GM19023 (cell line): ENCODE data around the gene PRMT2.
"Not testable (repeated sequence)": the region's sequence is repeated elsewhere in the genome, so short reads cannot be mapped to it uniquely, and the experiment has no call there.

Experiments used
- ATAC-seq: cut with Tn5 transposase; IDR thresholded peaks from one replicate; pipeline ENCODE4 v1.9.1; 2021; ENCODE audit warnings: mild to moderate bottlenecking, moderate library complexity; ENCODE audit not compliant: unreplicated experiment

The PRMT2 gene

DNA sequence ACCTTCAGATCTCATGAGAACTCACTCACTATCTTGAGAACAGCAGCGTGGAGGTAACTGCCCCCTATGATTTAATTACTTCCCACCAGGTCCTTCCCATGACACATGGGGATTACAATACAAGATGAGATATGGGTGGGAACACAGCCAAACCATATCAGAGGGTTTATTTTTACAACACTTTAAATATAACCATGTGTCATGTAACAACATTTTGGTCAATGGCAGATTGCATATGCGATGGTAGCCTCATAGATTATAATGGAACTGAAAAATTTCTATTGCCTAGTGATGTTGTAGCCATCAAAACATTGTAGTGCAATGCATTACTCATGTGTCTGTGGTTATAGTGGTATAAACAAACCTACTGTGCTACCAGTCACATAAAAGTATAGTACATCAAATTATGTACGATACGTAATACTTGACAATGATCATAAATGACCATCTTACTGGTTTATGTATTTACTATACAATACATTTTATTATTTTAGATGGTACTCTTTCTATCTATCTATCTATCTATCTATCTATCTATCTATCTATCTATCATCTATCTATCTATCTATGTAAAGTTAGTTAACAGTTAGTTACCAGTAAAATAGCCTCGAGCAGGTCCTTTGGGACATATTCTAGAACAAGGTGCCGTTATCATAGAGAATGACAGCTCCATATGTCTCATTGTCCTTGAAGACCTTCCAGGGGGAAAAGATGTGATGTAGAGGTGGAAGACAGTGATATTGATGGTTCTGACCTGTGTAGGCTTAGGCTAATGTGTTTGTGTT, 18.0 kb upstream of the PRMT2 start:
- ATAC-seq, result no peak

- no peak for ATAC-seq
These were observed 16.6 kb upstream of the PRMT2 start for GRCh38 chr21:46618738-46619379.

- no peak for ATAC-seq
These were observed 15.6 kb upstream of the PRMT2 start for GRCh38 chr21:46619846-46620245.

DNA sequence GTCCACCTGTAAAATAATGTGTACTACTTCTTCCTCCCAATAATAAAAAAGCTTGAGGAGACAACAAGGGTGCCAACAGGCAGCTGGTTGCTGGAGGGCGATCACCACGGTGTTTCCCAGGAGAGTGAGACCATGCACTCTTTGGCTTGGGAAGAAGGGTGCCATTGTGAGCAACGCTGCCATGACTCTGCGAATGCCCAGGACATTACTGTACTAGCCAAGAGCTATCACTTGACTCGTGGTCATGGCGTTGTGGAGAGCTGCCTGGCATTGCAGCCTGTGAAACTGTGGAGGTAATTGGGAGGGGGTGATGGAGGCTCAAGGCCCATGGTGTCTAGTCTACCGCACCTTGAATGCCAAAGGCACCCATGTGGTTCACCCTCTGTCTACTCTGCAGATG, 14.6 kb upstream of the PRMT2 start:
- no peak for ATAC-seq

DNA sequence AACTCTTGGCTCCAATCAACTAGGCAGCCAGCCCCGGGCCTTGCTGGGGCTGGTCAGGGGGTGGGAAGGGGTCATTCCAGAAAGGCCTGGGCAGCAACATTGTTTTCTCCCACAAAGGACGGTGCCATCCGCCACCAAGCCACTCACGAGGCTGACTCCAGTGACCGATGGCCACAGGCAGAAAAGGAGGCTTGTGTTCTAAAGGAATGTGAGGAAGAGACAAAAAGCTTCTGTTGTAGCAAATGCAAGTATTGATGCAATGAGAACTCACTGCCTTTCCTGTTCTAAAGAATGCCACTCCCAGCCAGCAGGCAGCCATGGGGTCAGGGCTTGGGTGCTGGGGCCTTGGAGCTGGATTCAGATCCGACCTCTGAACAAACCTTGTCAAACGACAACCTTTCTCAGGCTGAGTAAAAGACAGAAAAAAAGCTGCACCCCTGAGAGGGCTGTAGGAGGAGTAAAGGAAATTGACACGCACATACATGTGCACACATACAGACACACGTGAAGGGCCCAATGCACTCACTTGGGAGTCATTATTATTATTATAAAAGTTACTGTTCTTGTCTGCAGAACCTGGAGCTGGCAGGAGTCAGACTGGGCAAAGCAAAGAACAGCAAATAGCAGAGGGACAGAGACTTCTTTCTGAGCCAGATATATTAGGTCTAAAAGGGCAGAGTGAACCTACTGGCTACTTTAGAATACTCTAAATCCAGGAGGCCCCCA, 13.9 kb upstream of the PRMT2 start:
- no peak for ATAC-seq

DNA sequence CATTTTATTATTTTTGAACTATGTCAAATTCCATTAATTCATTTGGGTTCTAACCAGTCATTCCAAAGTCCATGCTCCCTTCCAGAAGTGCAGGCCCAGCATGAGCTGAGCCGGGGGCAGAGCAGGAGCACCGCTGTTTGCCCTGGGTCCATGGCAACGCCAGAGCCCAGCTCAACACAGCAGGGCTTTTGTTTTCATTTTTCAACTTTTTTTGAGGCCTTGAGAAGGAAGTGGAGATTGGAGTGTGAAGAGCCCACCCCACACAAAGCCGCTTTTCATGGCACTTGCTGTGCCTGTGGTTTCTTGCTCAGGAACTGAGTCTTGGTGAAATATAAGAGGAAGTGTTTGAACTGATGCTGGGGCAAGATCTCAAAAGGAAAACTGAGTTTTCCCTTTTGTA, 13.2 kb upstream of the PRMT2 start:
- ATAC-seq, result no peak

GRCh38 chr21:46624050-46624449, 11.4 kb upstream of the PRMT2 start:
- no peak for ATAC-seq

DNA sequence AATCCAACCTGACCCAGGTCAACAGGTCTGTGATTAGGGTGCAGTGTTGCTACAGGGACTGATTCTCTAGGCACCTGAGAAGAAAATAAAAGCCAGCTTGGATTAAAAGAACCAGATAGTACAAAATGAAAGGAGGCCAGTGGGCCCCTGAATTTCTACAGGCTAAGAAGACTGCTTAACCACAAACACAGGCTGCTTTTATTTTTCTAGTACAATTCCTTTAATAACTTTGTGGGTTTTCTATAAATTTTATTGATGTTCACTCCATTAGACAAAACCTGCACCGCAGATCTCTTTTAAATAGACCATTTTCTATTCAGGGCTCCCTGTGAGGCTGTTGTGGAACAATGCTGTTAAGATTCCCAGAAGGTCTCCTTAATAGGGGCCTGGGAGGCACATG, 9.7 kb upstream of the PRMT2 start:
- ATAC-seq, result no peak

DNA sequence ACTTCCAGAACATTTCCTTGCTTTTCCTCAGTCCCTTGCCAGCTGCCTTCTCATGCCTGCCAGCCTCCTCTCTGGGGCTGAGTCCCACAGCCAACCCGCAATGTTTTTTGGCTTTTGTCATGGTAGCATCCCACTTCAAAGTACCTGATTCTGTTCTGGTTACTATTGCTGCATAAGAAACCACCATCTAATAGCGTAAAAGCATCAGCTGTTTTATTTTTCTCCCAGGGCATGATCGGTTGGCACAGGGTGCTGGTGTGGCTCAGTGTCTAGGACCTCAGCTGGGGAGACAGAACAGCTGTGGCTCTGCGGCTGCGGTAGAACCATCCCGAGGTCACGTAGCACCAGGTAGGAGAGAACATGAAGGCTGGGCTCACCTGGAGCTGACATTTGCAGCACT, 8.9 kb upstream of the PRMT2 start:
- no peak for ATAC-seq

DNA sequence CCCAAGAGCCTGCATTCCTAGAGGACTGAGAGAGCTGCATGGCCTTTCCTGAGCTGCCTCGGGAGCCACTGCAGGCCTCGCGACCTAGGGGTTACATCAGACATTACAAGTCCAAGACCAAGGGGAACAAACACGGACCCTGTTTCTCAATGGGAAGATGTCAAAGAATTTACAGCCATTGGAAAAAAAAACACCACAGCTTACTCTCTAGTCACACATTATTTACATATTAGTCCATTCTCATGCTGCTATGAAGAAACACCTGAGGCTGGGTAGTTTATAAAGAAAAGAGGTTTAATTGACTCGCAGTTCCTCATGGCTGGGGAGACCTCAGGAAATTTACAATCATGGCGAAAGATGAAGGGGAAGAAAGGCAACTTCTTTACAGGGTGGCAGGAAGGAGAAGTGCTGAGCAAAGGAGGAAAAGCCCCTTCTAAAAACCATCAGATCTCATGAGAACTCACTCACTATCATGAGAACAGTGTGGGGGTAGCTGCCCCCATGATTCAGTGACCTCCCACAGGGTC, 8.4 kb upstream of the PRMT2 start:
- ATAC-seq, result no peak

DNA sequence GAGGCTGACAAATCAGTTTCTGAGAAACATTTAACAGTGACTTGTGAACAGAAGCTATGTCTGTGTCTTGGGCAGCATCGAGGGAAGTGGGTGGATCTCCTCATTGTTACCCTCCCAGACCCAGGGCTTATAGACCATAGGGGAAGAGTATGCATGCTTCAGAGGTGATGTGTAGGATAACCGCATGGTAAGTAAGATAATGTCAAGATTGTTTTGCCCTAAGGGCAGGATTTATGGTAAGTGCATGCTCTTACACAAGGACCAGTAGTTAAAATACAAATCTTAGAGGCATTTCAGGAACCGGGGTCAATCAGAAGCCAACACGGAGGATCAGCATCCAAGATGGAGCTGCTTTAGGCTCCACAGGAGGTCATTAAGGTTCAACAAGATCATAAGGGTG, 7.7 kb upstream of the PRMT2 start:
- ATAC-seq, result no peak

GRCh38 chr21:46628868-46629267, 6.6 kb upstream of the PRMT2 start:
- no peak for ATAC-seq

DNA sequence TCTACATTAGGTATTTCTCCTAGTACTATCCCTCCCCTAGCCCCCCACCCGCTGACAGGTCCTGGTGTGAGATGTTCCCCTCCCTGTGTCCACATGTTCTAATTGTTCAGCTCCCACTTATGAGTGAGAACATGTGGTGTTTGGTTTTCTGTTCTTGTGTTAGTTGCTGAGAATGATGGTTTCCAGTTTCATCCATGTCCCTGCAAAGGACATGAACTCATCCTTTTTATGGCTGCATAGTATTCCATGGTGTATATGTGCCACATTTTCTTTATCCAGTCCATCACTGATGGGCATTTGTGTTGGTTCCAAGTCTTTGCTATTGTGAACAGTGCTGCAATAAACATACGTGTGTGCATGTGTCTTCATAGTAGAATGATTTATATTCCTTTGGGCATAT, 4.6 kb upstream of the PRMT2 start:
- ATAC-seq, result not testable (repeated sequence)

DNA sequence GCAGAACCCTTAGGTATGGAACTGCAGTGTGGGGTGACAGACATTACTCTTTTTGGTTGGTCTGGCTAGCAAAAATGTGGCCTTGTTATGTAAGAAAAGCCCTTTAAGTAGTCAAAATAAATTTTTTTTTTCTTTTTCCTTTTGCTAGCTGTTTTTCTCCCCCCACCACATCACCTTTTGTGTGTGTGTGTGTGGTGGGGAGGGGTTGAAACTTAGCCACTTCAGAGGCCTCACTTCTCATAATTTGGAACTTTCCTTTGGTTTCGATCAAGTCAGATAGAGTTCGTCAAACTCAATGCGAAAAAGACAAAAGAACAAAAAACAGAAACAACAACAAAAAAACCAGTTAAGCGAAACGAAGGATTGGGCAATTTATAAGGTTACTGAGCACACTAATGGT, 1.9 kb upstream of the PRMT2 start:
- ATAC-seq, result no peak

DNA sequence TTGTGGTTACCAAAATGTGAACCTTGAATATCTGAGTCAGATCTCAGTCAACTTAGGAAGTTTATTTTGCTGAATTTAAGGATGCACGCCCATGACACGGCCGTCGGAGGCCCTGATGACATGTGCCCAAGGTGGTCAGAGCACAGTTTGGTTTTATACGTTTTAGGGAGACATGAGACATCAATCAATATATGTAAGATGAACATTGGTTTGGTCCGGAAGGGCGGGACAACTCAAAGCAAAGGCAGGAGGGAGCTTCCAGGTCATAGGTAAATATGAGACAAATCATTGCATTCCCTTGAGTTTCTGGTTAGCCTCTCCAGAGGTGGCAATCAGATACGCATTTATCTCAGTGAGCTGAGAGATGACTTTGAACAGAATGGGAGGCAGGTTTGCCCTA, 1.0 kb upstream of the PRMT2 start:
- no peak for ATAC-seq

GRCh38 chr21:46634966-46635323, 529 bp upstream of the PRMT2 start:
- no peak for ATAC-seq

DNA sequence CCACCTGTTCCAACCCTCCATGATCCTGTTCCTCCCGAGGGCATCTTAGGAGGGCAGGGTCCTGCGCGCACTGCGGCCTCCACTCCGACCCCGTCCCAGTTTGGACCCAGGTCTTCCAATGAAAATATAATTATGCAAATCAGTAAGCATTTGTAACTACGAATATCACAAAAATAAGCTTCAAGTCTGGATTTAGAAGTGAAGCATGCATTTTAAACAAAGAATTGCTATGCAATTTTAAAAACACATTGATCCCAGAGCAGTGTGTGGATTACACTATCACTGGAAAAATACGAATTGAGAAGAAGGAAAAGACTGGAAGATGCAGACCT, 673 bp downstream of the PRMT2 start:
- no peak for ATAC-seq

DNA sequence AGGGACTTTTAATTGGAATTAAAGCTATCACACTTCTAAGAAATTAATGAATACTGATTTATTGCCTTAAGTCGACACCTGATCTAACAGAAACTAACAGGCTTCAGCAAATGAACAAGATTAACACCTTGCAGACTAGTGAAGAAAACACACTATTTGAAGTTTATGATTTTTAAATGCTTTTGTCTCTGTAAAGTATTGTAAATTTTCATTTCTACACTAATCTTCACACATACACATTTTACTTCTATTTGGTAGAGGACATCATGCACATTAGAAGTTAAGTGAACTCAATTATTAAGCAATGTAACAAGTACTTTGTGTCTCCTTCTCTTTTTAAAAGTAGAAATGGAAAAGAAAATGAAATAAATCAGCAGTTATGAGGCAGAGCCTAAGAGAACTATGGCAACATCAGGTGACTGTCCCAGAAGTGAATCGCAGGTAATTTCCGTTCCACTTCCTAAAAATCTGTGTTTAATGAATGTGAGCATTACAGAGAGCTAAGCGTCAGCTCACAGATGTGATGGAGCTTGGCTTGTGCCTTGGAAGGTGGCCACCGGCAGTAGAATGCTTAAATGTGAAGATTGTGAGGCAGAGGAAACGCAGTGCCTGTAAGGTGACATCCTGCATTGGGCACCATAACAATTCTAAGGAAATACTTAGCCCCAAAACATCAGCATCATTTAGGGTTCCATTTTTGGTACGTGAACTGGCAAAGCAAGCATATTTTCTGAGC, 1.2 kb downstream of the PRMT2 start:
- no peak for ATAC-seq

DNA sequence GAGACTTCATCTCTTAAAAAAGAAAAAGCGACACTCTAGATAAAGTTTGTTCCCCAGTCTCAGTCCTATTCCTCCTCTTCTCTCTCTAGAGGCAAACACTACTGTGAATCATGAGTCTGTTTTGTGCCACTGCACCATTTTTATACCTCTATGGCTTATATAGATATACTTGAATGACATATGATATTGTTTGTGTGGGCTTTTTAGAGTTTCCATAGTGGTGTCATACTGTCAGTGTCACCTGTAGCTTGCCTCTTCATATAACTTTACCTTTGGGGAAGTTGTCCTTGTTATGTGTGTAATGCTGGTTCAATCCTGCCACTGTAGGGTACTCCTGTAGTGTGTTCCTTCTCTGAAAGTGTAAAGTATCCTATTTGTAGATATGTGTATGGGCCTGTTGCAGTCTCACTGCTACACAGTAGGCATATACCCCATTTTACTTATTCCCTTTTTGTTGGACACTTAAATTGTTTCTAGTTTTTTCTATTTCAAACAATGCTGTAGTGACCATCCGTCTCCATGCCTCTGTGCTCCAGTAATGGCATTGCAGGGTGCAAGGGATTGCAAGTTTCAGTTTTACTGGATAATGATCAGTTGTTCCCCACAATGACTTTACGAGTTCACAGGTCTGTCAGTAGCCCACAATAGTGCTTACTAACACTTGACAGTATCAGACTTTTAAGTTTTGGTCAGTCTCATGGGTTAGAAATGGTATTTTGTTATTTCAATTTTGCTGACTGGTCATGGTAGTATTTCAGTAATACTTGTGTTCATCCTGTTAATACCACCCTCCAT, 2.7 kb downstream of the PRMT2 start:
- ATAC-seq, result no peak

GRCh38 chr21:46639489-46640386, 4.3 kb downstream of the PRMT2 start:
- no peak for ATAC-seq
